ENCODE measurements around the gene LRFN2.

DNA sequence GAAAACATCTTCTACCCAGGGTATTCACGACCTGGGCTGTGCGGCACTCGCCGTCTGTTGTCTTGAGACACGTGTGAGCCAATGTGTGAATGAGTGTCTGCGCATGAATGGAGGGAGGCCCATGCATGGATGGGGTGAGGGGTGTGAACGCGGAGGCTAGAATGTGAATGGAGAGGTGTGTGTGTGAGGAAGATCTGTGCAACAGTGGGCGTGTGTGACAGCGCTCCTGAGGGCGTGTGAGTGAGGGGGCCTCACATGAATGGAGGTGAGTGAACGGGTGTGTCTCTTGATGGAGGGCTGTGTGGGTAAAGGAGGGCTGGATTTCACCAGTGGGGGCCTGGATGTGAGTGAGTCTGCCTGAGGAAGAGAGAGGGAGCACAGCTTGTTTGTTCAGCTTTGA lies 146.0 kb downstream of the LRFN2 start:
- TF ChIP-seq POLR2AphosphoS5 (IDR thresholded peaks at IDR 0.05) = no peak
- TF ChIP-seq POLR2A (IDR thresholded peaks at IDR 0.05) = no peak
- TF ChIP-seq, protein P1, sequence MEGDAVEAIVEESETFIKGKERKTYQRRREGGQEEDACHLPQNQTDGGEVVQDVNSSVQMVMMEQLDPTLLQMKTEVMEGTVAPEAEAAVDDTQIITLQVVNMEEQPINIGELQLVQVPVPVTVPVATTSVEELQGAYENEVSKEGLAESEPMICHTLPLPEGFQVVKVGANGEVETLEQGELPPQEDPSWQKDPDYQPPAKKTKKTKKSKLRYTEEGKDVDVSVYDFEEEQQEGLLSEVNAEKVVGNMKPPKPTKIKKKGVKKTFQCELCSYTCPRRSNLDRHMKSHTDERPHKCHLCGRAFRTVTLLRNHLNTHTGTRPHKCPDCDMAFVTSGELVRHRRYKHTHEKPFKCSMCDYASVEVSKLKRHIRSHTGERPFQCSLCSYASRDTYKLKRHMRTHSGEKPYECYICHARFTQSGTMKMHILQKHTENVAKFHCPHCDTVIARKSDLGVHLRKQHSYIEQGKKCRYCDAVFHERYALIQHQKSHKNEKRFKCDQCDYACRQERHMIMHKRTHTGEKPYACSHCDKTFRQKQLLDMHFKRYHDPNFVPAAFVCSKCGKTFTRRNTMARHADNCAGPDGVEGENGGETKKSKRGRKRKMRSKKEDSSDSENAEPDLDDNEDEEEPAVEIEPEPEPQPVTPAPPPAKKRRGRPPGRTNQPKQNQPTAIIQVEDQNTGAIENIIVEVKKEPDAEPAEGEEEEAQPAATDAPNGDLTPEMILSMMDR (IDR thresholded peaks at IDR 0.05) = no peak

Data from prostate gland (tissue), 2 donors.